K562 (cell line): ENCODE results near the gene MTG1. TPM values are rescaled to one million over a fixed set of nuclear protein-coding genes. Genes with fewer than 3 reads are reported as not detected.

Experiments
- CHD2 ChIP-seq: IDR thresholded peaks from 2 replicates; pipeline ENCODE4 v1.6.1; 2011; ENCODE audit warnings: low read depth, low read length
- FOXP4 ChIP-seq: sonication (generic); formaldehyde crosslinking; IDR thresholded peaks from 2 replicates; pipeline ENCODE4 v1.8.0; 2022; ENCODE audit warnings: mild to moderate bottlenecking, missing genetic modification reagents, borderline replicate concordance
- NR2C2 ChIP-seq, 2 experiments: fragments of 200-800 bp in 1 of 2; sonication (Bioruptor generic) in 1 of 2; sonication (generic) in 1 of 2; formaldehyde crosslinking in 1 of 2; IDR thresholded peaks; 2 replicates each; pipeline versions ENCODE4 v1.6.1 to v1.8.0; 2016 to 2022; ENCODE audit warnings: mild to moderate bottlenecking in 1 of 2, missing compliant biosample characterization in 1 of 2, missing genetic modification characterization in 1 of 2, missing genetic modification reagents in 1 of 2
- POLR2AphosphoS2 ChIP-seq: IDR thresholded peaks from 2 replicates; pipeline ENCODE4 v1.6.1; 2012; ENCODE audit warnings: low read length, improper control_type of control experiment
- RBM25 ChIP-seq: fragments of 200-400 bp; formaldehyde crosslinking; IDR thresholded peaks from 2 replicates; pipeline ENCODE4 v1.6.1; 2018; ENCODE audit warnings: low read length, low read depth, moderate library complexity; ENCODE audit not compliant: severe bottlenecking
- SFPQ ChIP-seq: fragments of 200-400 bp; formaldehyde crosslinking; IDR thresholded peaks from 2 replicates; pipeline ENCODE4 v1.6.1; 2017; ENCODE audit warnings: mild to moderate bottlenecking, low read depth, low read length, moderate library complexity
- SRF ChIP-seq, 2 experiments: fragments of 250-450, 450-650 bp in 1 of 2; sonication (Bioruptor Pico) in 1 of 2; sonication (generic) in 1 of 2; formaldehyde crosslinking; IDR thresholded peaks; 2 replicates each; pipeline versions ENCODE4 v1.5.0 to v1.5.1; 2020 to 2022; ENCODE audit warnings: mild to moderate bottlenecking in 1 of 2, missing genetic modification reagents in 1 of 2
- YY1 ChIP-seq, 3 experiments: IDR thresholded peaks; 2 replicates each; pipeline ENCODE4 v1.6.1; 2011; ENCODE audit warnings: low read length in 2 of 3, mild to moderate bottlenecking in 2 of 3, moderate library complexity in 2 of 3, borderline replicate concordance in 1 of 3, control low read depth in 1 of 3, low read depth in 1 of 3; ENCODE audit not compliant: insufficient read depth in 3 of 3, insufficient replicate concordance in 2 of 3, control insufficient read depth in 1 of 3, insufficient read length in 1 of 3; ENCODE audit errors: extremely low read depth in 1 of 3
- ZBTB40 ChIP-seq, 2 experiments: fragments of 450-650 bp in 1 of 2; sonication (generic) in 1 of 2; formaldehyde crosslinking in 1 of 2; IDR thresholded peaks; 2 replicates each; pipeline versions ENCODE4 v1.7.1 to v1.9.0; 2016 to 2022; ENCODE audit warnings: inconsistent platforms in 1 of 2, mild to moderate bottlenecking in 1 of 2, missing genetic modification reagents in 1 of 2
- polyA plus RNA-seq, 8 experiments: library from polyadenylated mRNA; depleted of rRNA in 4 of 8; stranded (reverse) in 5 of 8; unstranded in 3 of 8; fragments of >200 nt; fragmentation: Nextera tagmentation in 2 of 8; fragmentation: Illumina TruSeq in 1 of 8; extraction: Ambion mirVana in 2 of 8; extraction: Trizol in 1 of 8; gene quantifications; 2 replicates each; pipeline versions ENCODE4 v1.2.1 to v1.2.3, GENCODE V29; 2011 to 2014; ENCODE audit warnings: inconsistent platforms in 1 of 8, missing spikeins in 1 of 8
- total RNA-seq, 7 experiments: library from RNA; depleted of rRNA in 6 of 7; stranded (reverse); fragments of >200 nt in 6 of 7; fragmentation: Illumina TruSeq in 2 of 7; extraction: Trizol in 2 of 7; gene quantifications; 2 replicates each; pipeline versions ENCODE4 v1.2.1 to v1.2.3, GENCODE V29; 2011 to 2021; ENCODE audit warnings: low replicate concordance in 1 of 7

MTG1 gene
- total and polyA plus RNA-seq, 9 of the 15 experiments (the other 6 are each of a cell fraction or from before 2014, with no cell fraction given) = 2.8 to 28.2 (median 15.4) TPM

GRCh38 chr10:133373174-133374090 is 20.5 kb upstream of the MTG1 start, which contains the start of gene ECHS1 (continued):
- TF ChIP-seq FOXP4 (no peak), ZBTB40 (IDR thresholded peaks at IDR 0.05) (0 out of 2 replicates have a peak, but pooled peaks have one; percentile 14), ZBTB40 (CRISPR knock-in tag; IDR thresholded peaks at IDR 0.05) (no peak), CHD2 (peak; percentile 99), NR2C2 (CRISPR knock-in tag; IDR thresholded peaks at IDR 0.05) (no peak), NR2C2 (tag; IDR thresholded peaks at IDR 0.05) (peak; percentile 46; the same call in 1 of the 2 replicates), SFPQ (no peak), POLR2AphosphoS2 (no peak), YY1 (IDR thresholded peaks at IDR 0.05; ENCODE audit: borderline replicate concordance in 1 of 3, control insufficient read depth in 1 of 3, extremely low read depth in 1 of 3, insufficient read depth in 3 of 3, insufficient read length in 1 of 3, insufficient replicate concordance in 2 of 3, low read depth in 1 of 3, low read length in 2 of 3) (peak; percentile 60 to 91 (median 81)), RBM25 (peak; percentile 100), SRF (CRISPR knock-in tag; IDR thresholded peaks at IDR 0.05) (peak in 1 of 2 experiments; percentile 44; a peak in 1 of 4 replicates)
